Astrocyte (in vitro differentiated cells and primary cell): ENCODE data around the gene CAMKK2. TPM values are rescaled to one million over a fixed set of nuclear protein-coding genes. Genes with fewer than 3 reads are reported as not detected.

Experiments
- DNase-seq: peaks from one replicate; pipeline ENCODE4 v3.0.0-alpha.2; 2010; ENCODE audit warnings: low read depth
- FAIRE-seq: peaks from 2 replicates; lab custom pipeline; 2011; peaks lifted over from hg19 to GRCh38; lab: Jason Lieb, UNC
- H2AFZ ChIP-seq: 2 replicates; pipeline ENCODE4 v1.6.0; 2012; ENCODE audit warnings: low read depth, low read length, inconsistent platforms
- H3K27ac ChIP-seq: 2 replicates; pipeline ENCODE4 v1.5.1; 2011; ENCODE audit warnings: low read depth, low read length, inconsistent platforms
- H3K27me3 ChIP-seq: 2 replicates; pipeline ENCODE4 v1.6.0; 2011; ENCODE audit warnings: low read length, inconsistent platforms; ENCODE audit not compliant: insufficient read depth
- H3K36me3 ChIP-seq: 2 replicates; pipeline ENCODE4 v1.5.1; 2011; ENCODE audit warnings: low read length, inconsistent platforms; ENCODE audit not compliant: insufficient read depth
- H3K4me1 ChIP-seq: 2 replicates; pipeline ENCODE4 v1.5.1; 2011; ENCODE audit warnings: low read length, inconsistent platforms; ENCODE audit not compliant: insufficient read depth
- H3K4me2 ChIP-seq: 2 replicates; pipeline ENCODE4 v1.6.0; 2012; ENCODE audit warnings: low read length, inconsistent platforms
- H3K4me3 ChIP-seq: 2 replicates; pipeline ENCODE4 v1.5.1; 2011; ENCODE audit warnings: low read depth, mild to moderate bottlenecking, low read length, inconsistent platforms; ENCODE audit not compliant: insufficient read depth
- H3K79me2 ChIP-seq: 2 replicates; pipeline ENCODE4 v1.6.0; 2012; ENCODE audit warnings: mild to moderate bottlenecking, low read length, inconsistent platforms; ENCODE audit not compliant: insufficient read depth
- H3K9ac ChIP-seq: 2 replicates; pipeline ENCODE4 v1.6.0; 2012; ENCODE audit warnings: mild to moderate bottlenecking, low read length, inconsistent platforms
- H3K9me3 ChIP-seq: 2 replicates; pipeline ENCODE4 v1.5.1; 2012; ENCODE audit warnings: low read depth, mild to moderate bottlenecking, low read length, inconsistent platforms; ENCODE audit not compliant: insufficient read depth
- H4K20me1 ChIP-seq: 2 replicates; pipeline ENCODE4 v1.6.0; 2012; ENCODE audit warnings: low read length, inconsistent platforms; ENCODE audit not compliant: insufficient read depth
- H3K27ac Mint-ChIP-seq: one replicate; pipeline ENCODE4 v1.8.0; 2021; ENCODE audit warnings: mild to moderate bottlenecking, mixed read lengths; ENCODE audit not compliant: unreplicated experiment
- H3K27me3 Mint-ChIP-seq: one replicate; pipeline ENCODE4 v1.8.0; 2021; ENCODE audit warnings: low read depth, mixed read lengths; ENCODE audit not compliant: unreplicated experiment
- H3K36me3 Mint-ChIP-seq: one replicate; pipeline ENCODE4 v1.8.0; 2021; ENCODE audit warnings: low read depth, mixed read lengths; ENCODE audit not compliant: unreplicated experiment
- H3K4me1 Mint-ChIP-seq: one replicate; pipeline ENCODE4 v1.8.0; 2021; ENCODE audit warnings: low read depth, mixed read lengths; ENCODE audit not compliant: unreplicated experiment
- H3K4me3 Mint-ChIP-seq: one replicate; pipeline ENCODE4 v1.8.0; 2021; ENCODE audit warnings: mild to moderate bottlenecking, moderate library complexity, mixed read lengths; ENCODE audit not compliant: unreplicated experiment
- H3K9me3 Mint-ChIP-seq: one replicate; pipeline ENCODE4 v1.8.0; 2021; ENCODE audit warnings: mild to moderate bottlenecking, mixed read lengths; ENCODE audit not compliant: unreplicated experiment
- EZH2 ChIP-seq: IDR thresholded peaks from 2 replicates; pipeline ENCODE4 v1.6.1; 2012; ENCODE audit warnings: mild to moderate bottlenecking, low read length, inconsistent platforms; ENCODE audit not compliant: insufficient read depth
- total RNA-seq: library from RNA; stranded (reverse); gene quantifications from 2 replicates; pipeline ENCODE4 v1.2.1, GENCODE V29; 2021
- TF ChIP-seq, protein P1 (sequence below): IDR thresholded peaks from 2 replicates; pipeline ENCODE4 v1.5.1; 2011; ENCODE audit warnings: low read depth, mild to moderate bottlenecking, inconsistent platforms, low read length, moderate library complexity; ENCODE audit not compliant: insufficient read depth

Gene CAMKK2
- total RNA-seq, 1 donor from 2014 or later: 22.0 TPM

DNA sequence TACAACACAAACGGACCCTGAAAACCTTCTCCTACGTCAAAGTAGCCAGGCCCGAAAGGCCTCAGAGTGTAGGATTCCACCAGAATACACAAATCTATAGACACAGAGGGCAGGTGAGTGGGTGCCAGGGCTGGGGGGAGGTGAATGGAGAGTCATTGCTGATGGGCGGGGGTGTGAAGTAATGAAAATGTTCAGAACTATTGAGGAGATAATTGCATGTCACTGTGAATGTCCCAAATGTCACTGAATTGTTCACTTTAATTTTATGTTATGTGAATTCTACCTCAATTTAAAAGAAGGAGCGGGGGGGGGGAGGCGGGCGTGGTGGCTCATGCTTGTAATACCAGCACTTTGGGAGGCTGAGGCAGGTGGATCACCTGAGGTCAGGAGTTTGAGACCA is 50.6 kb downstream of the CAMKK2 start:
- Histone ChIP-seq H3K27ac (no peak overlapping the region), H3K36me3 (no peaks in the 10 kb centered on the region), H3K4me1 (no peaks in the 10 kb centered on the region), H3K4me3 (no peak overlapping the region), H3K27me3 (no peaks in the 10 kb centered on the region), H3K9me3 (no peaks in the 10 kb centered on the region), H3K9ac (no peak overlapping the region), H3K4me2 (no peak overlapping the region), H4K20me1 (no peaks in the 10 kb centered on the region), H2AFZ (no peak overlapping the region), H3K79me2 (no peaks in the 10 kb centered on the region)
- FAIRE-seq: no peak
- no peak overlapping the region for H3K27ac Mint-ChIP-seq
- H3K4me3 Mint-ChIP-seq: no peak overlapping the region
- no peaks in the 10 kb centered on the region for H3K4me1 Mint-ChIP-seq
- no peaks in the 10 kb centered on the region for H3K27me3 Mint-ChIP-seq
- peaks cover 15% of the 10 kb centered on the region for H3K36me3 Mint-ChIP-seq
- no peak for DNase-seq
- TF ChIP-seq, protein P1, sequence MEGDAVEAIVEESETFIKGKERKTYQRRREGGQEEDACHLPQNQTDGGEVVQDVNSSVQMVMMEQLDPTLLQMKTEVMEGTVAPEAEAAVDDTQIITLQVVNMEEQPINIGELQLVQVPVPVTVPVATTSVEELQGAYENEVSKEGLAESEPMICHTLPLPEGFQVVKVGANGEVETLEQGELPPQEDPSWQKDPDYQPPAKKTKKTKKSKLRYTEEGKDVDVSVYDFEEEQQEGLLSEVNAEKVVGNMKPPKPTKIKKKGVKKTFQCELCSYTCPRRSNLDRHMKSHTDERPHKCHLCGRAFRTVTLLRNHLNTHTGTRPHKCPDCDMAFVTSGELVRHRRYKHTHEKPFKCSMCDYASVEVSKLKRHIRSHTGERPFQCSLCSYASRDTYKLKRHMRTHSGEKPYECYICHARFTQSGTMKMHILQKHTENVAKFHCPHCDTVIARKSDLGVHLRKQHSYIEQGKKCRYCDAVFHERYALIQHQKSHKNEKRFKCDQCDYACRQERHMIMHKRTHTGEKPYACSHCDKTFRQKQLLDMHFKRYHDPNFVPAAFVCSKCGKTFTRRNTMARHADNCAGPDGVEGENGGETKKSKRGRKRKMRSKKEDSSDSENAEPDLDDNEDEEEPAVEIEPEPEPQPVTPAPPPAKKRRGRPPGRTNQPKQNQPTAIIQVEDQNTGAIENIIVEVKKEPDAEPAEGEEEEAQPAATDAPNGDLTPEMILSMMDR: no peak
- TF ChIP-seq EZH2: no peak
- H3K9me3 Mint-ChIP-seq: no peaks in the 10 kb centered on the region

DNA sequence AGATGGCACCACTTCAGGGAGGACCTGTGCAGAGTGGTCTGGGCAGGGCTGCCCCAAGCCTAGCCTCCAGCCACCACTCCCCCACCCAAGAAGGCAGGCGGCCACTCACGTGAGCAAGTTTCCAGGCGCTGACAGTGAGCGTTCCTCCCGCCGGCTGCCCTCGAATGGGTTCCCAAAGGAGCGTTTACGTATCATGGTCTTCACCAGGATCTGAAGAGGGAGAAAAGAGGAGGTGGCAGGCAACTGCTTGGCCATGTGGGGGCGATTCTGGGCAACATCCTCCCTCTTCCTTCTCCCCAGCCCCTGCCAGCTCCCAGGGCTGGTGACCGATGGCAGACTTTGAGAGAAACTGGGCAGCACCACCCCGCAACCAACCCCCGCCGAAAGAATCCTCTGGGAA is 51.5 kb downstream of the CAMKK2 start:
- H3K27ac ChIP-seq: no peak overlapping the region
- H3K4me1 ChIP-seq: no peaks in the 10 kb centered on the region
- no peak overlapping the region for H3K9ac ChIP-seq
- H2AFZ ChIP-seq: no peak overlapping the region
- Mint-ChIP-seq H3K27ac (no peak overlapping the region), H3K9me3 (no peaks in the 10 kb centered on the region), H3K27me3 (no peaks in the 10 kb centered on the region), H3K4me3 (no peak overlapping the region), H3K4me1 (no peaks in the 10 kb centered on the region), H3K36me3 (peaks cover 18% of the 10 kb centered on the region)
- H3K36me3 ChIP-seq: peaks cover 3% of the 10 kb centered on the region
- H3K4me2 ChIP-seq: no peak overlapping the region
- DNase-seq: no peak
- H4K20me1 ChIP-seq: no peaks in the 10 kb centered on the region
- TF ChIP-seq EZH2: no peak
- TF ChIP-seq, protein P1: no peak
- no peaks in the 10 kb centered on the region for H3K9me3 ChIP-seq
- no peaks in the 10 kb centered on the region for H3K27me3 ChIP-seq
- H3K79me2 ChIP-seq: no peaks in the 10 kb centered on the region
- H3K4me3 ChIP-seq: no peak overlapping the region
- no peak for FAIRE-seq

DNA sequence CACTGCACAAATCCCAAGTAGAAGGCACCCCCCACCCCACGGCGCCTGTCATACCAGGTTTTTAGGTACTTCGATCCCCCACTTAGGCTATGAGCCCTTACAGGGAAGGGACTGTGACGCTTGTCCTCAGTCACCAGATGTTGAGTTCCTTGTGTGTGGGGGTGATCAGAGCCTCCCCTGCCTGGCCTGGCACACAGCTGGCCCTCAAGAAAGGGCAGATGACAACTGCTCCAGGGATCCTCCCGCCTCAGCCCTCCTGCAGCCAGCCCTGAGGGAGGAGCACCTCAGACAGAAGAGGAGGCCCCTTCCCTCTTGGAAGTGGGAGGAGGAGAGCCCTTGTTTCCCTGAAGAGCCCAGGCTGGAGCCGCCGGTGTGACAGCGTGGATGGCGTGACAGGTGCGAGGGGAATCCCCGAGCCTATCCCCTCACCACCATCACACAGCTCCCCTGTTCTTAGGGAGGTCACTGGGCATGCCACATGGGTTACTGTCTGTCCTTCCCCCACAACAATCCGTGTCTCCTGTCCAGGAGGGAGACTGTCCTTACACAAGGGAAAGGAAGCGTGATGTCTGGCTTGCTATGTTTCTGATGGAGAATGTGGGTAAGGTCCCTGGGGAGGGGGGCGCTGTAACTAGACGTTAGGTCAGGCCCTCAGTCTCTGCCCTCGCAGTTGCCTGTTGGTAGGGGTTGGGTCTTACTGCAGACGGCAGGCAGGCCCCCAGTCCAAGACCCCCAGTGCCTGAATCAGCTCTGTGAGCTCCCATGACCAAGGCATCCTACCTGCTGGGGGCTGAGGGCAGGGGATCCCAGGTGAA is 55.1 kb downstream of the CAMKK2 start:
- no peaks in the 10 kb centered on the region for H3K79me2 ChIP-seq
- DNase-seq (no peak), FAIRE-seq (no peak)
- H3K9me3 Mint-ChIP-seq: no peaks in the 10 kb centered on the region
- H3K9me3 ChIP-seq: no peaks in the 10 kb centered on the region
- no peak overlapping the region for H3K4me3 Mint-ChIP-seq
- H3K36me3 ChIP-seq: peaks cover 3% of the 10 kb centered on the region
- no peak overlapping the region for H3K27ac ChIP-seq
- no peaks in the 10 kb centered on the region for H3K27me3 Mint-ChIP-seq
- no peak overlapping the region for H3K4me2 ChIP-seq
- peaks cover 3% of the 10 kb centered on the region for H3K4me1 Mint-ChIP-seq
- TF ChIP-seq, protein P1: no peak
- no peaks in the 10 kb centered on the region for H4K20me1 ChIP-seq
- H3K27me3 ChIP-seq: no peaks in the 10 kb centered on the region
- peaks cover 11% of the 10 kb centered on the region for H3K36me3 Mint-ChIP-seq
- no peak overlapping the region for H2AFZ ChIP-seq
- H3K4me1 ChIP-seq: no peaks in the 10 kb centered on the region
- no peak overlapping the region for H3K9ac ChIP-seq
- H3K4me3 ChIP-seq: no peak overlapping the region
- H3K27ac Mint-ChIP-seq: no peak overlapping the region
